LNCaP clone FGC (cell line): ENCODE data around the gene CERT1.
"Not testable (repeated sequence)": the region's sequence is repeated elsewhere in the genome, so short reads cannot be mapped to it uniquely, and the experiment has no call there.

ENCODE experiments used
- DNase-seq: peaks from one replicate; pipeline ENCODE4 v3.0.0-alpha.2; 2011; ENCODE audit warnings: low read depth
- H3K4me3 ChIP-seq: 2 replicates; pipeline ENCODE4 v1.5.1; 2011; ENCODE audit warnings: mild to moderate bottlenecking, low read depth, low read length, control low read depth
- TF ChIP-seq, protein P1 (sequence below): IDR thresholded peaks from 2 replicates; pipeline ENCODE4 v1.5.1; 2012; ENCODE audit warnings: mild to moderate bottlenecking; ENCODE audit not compliant: control insufficient read depth, insufficient read depth; ENCODE audit errors: extremely low read depth

CERT1 gene

GRCh38 chr5:75513841-75514240 lies 2.4 kb upstream of the CERT1 start:
- H3K4me3 ChIP-seq: no peak overlapping the region

GRCh38 chr5:75512383-75513074 lies 1.1 kb upstream of the CERT1 start:
- DNase-seq: no peak
- peak overlapping the region; percentile 86 for H3K4me3 ChIP-seq
- TF ChIP-seq, protein P1, sequence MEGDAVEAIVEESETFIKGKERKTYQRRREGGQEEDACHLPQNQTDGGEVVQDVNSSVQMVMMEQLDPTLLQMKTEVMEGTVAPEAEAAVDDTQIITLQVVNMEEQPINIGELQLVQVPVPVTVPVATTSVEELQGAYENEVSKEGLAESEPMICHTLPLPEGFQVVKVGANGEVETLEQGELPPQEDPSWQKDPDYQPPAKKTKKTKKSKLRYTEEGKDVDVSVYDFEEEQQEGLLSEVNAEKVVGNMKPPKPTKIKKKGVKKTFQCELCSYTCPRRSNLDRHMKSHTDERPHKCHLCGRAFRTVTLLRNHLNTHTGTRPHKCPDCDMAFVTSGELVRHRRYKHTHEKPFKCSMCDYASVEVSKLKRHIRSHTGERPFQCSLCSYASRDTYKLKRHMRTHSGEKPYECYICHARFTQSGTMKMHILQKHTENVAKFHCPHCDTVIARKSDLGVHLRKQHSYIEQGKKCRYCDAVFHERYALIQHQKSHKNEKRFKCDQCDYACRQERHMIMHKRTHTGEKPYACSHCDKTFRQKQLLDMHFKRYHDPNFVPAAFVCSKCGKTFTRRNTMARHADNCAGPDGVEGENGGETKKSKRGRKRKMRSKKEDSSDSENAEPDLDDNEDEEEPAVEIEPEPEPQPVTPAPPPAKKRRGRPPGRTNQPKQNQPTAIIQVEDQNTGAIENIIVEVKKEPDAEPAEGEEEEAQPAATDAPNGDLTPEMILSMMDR: no peak

More at GRCh38 chr5:75513841-75514240, 2.4 kb upstream of the CERT1 start:
- TF ChIP-seq, protein P1: no peak
- DNase-seq: no peak

GRCh38 chr5:75510836-75511434 lies 494 bp downstream of the CERT1 start:
- H3K4me3 ChIP-seq: peak overlapping the region; percentile 86
- DNase-seq: no peak
- TF ChIP-seq, protein P1: no peak

DNA sequence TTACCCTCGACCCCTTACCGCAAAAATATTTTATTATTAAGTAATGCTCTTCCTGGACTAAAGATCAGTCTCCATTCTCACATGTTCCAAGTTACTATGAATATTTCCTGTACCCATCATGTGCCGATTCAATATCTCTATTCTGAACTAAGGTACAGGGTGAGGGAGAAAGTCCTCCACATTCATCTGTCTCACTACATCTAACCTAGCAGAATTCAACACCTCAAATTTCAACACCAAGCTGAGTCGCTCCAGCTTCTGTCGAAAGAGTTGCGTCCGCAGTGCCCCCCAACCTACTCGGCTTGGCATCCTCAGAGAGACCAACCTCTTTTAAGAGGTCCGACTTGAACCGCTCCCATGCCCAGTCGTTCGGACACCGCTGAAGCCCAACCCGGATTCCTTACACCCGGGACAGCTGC lies 1.0 kb downstream of the CERT1 start:
- H3K4me3 ChIP-seq: peak overlapping the region; percentile 86
- TF ChIP-seq, protein P1: no peak
- DNase-seq: no peak

- no peak for DNase-seq
- TF ChIP-seq, protein P1: no peak
- H3K4me3 ChIP-seq: peak overlapping the region; percentile 86
These were observed 1.5 kb downstream of the CERT1 start for GRCh38 chr5:75509956-75510355.

- peak overlapping the region; percentile 86 for H3K4me3 ChIP-seq
- no peak for DNase-seq
- TF ChIP-seq, protein P1: no peak
These were observed 1.9 kb downstream of the CERT1 start for GRCh38 chr5:75509546-75509945.

DNA sequence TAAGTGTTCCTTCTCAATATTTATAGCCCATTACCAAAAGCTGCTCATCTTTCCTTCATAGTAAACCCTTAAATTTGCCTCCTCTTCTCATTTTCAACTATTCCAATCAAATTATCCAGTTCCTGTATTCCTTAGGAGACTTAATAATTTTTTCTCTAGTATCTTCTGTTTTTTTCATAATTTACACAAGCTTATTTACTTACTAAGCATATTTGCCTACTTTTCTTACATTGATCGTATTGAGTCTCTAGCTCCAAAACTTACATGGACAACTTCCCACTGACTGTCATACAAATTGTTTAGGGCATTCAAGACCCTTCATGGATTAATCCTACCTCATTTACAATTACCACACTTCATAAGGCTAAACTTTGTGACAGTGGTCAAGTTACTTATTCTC lies 3.6 kb downstream of the CERT1 start:
- DNase-seq: no peak
- no peak overlapping the region for H3K4me3 ChIP-seq
- TF ChIP-seq, protein P1: no peak

- DNase-seq, H3K4me3 ChIP-seq: not testable (repeated sequence)
These were observed 6.3 kb downstream of the CERT1 start for GRCh38 chr5:75505112-75505511.

DNA sequence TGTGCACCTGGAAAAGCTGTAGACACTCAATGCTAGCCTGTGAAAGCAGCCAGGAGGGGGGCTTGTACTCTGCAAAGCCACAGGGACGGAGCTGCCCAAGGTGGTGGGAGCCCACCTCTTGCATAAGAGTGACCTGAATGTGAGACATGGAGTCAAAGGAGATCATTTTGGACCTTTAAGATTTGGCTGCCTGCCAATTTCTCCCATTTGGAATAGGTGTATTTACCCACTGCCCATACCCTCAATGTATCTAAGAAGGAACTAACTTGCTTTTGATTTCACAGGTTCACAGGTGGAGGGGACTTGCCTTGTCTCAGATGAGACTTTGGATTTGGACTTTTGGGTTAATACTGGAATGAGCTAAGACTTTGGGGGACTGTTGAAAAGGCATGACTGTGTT lies 12.6 kb downstream of the CERT1 start:
- H3K4me3 ChIP-seq, DNase-seq: not testable (repeated sequence)
